ENCODE measurements around the gene MLST8. TPM values are rescaled to one million over a fixed set of nuclear protein-coding genes. Genes with fewer than 3 reads are reported as not detected.

The MLST8 gene
- total RNA-seq, 1 experiment from 2014 or later: 58.7 TPM

DNA sequence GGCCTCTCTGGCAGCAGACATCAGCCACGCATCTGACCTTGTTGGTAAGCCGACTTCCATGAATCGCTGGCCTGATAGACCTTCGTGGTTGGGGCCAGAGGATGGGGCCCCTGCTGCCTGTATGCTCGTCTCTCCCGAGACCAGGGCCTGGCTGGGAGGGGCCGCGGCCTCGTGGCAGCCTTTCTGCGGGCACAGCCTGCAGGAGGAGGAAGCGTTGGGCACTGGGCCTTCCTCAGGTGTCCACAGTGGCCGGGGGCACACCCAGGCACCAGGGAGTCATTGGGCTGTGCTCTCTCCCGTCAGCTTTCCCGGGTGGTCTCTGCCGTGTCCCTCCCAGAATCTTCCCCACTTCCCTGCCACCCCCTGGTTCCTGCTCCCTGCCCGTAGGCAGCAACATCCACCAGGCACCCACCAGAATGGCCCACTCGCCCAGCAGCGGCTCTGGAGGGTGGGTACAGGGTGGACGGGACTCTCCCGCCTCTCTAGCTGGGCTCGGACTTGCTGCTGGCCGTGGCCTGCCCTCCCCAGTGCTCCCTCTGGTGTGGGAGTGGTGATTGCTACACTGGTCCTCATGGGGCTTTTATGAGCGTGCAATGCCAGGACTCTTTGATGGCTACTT lies 24.5 kb downstream of the MLST8 start (continued):
- TF ChIP-seq, protein P1, sequence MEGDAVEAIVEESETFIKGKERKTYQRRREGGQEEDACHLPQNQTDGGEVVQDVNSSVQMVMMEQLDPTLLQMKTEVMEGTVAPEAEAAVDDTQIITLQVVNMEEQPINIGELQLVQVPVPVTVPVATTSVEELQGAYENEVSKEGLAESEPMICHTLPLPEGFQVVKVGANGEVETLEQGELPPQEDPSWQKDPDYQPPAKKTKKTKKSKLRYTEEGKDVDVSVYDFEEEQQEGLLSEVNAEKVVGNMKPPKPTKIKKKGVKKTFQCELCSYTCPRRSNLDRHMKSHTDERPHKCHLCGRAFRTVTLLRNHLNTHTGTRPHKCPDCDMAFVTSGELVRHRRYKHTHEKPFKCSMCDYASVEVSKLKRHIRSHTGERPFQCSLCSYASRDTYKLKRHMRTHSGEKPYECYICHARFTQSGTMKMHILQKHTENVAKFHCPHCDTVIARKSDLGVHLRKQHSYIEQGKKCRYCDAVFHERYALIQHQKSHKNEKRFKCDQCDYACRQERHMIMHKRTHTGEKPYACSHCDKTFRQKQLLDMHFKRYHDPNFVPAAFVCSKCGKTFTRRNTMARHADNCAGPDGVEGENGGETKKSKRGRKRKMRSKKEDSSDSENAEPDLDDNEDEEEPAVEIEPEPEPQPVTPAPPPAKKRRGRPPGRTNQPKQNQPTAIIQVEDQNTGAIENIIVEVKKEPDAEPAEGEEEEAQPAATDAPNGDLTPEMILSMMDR (IDR thresholded peaks at IDR 0.05 in 2 of 3, conservative IDR thresholded peaks at IDR 0.05 in 1 of 3; ENCODE audit: borderline replicate concordance in 1 of 3, insufficient read depth in 1 of 3, low read depth in 2 of 3, low read length in 2 of 3): no peak
- no peak for TF ChIP-seq POLR2A (IDR thresholded peaks at IDR 0.05; ENCODE audit: borderline replicate concordance, extremely low read depth, insufficient read depth, insufficient read length)
- TF ChIP-seq ZFX (IDR thresholded peaks at IDR 0.05): no peak
- TF ChIP-seq SIN3A (IDR thresholded peaks at IDR 0.05; ENCODE audit: low read depth): no peak

DNA sequence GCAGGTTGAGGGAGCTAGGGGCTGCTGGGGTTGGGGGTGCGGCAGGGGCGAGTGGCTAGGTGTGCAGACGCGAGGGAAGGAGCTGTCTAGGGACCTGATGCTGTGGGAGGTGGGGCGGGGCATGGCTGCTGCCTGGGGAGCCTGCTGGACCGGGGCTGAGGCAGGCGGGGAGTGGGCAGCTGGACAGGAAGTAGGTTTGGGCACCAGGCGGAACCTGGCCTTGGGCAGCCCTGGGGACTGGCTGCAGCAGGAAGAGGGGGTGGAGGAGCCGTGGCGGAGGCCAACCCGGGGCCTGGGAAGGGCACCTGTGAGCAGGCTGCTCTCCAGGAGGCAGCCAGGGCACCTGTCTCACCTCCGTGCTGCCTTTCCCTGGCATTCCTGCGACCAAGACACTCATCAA lies 25.1 kb downstream of the MLST8 start:
- Histone ChIP-seq H2AFZ (ENCODE audit: low read depth, low read length, poor library complexity, severe bottlenecking) (no peak overlapping the region), H3K9me3 (ENCODE audit: control insufficient read depth in 1 of 2, insufficient read depth in 1 of 2, low read depth in 1 of 2, low read length in 2 of 2) (no peaks in the 10 kb centered on the region), H3K27ac (ENCODE audit: low read depth, low read length) (no peak overlapping the region; the same call in 1 of the 2 replicates), H4K20me1 (ENCODE audit: insufficient read depth) (no peaks in the 10 kb centered on the region; the same call in 1 of the 2 replicates), H3K27me3 (ENCODE audit: insufficient read depth, low read length) (no peaks in the 10 kb centered on the region), H3K79me2 (ENCODE audit: insufficient read depth, low read length) (peaks cover 44% of the 10 kb centered on the region), H3K4me2 (ENCODE audit: low read length) (no peak overlapping the region), H3K9ac (ENCODE audit: low read length) (no peak overlapping the region), H3K4me3 (replicated peaks in 1 of 2; ENCODE audit: low read depth in 1 of 2, low read length in 2 of 2) (no peak overlapping the region), H3K36me3 (ENCODE audit: control insufficient read depth in 1 of 2, insufficient read depth in 2 of 2, low read length in 2 of 2) (peaks cover 9 to 19% of the 10 kb centered on the region in 2 experiments; a peak in 3 of 4 replicates), H3K9me2 (ENCODE audit: insufficient read depth) (no peaks in the 10 kb centered on the region), H3K4me1 (ENCODE audit: control insufficient read depth in 1 of 2, insufficient read depth in 2 of 2, low read length in 2 of 2) (peaks cover 14 to 15% of the 10 kb centered on the region in 2 experiments)
- ChIA-PET RAD21 (ENCODE audit: low non-redundant PET in 1 of 2, low total read pairs in 2 of 2, uncharacterized antibody in 2 of 2, unreplicated experiment in 2 of 2) (no interaction called here), POLR2A (no interaction called here), CTCF (no interaction called here)
- intact Hi-C loops (cut with micrococcal nuclease): no loop called here
- TF ChIP-seq, protein P2, sequence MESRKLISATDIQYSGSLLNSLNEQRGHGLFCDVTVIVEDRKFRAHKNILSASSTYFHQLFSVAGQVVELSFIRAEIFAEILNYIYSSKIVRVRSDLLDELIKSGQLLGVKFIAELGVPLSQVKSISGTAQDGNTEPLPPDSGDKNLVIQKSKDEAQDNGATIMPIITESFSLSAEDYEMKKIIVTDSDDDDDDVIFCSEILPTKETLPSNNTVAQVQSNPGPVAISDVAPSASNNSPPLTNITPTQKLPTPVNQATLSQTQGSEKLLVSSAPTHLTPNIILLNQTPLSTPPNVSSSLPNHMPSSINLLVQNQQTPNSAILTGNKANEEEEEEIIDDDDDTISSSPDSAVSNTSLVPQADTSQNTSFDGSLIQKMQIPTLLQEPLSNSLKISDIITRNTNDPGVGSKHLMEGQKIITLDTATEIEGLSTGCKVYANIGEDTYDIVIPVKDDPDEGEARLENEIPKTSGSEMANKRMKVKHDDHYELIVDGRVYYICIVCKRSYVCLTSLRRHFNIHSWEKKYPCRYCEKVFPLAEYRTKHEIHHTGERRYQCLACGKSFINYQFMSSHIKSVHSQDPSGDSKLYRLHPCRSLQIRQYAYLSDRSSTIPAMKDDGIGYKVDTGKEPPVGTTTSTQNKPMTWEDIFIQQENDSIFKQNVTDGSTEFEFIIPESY (IDR thresholded peaks at IDR 0.05; ENCODE audit: extremely low read depth, insufficient replicate concordance, low read length): no peak
- TF ChIP-seq POLR2AphosphoS5 (IDR thresholded peaks at IDR 0.05; ENCODE audit: low read depth, low read length) (no peak), EZH2 (IDR thresholded peaks at IDR 0.05) (no peak), EGR1 (IDR thresholded peaks at IDR 0.05; ENCODE audit: low read depth) (no peak), EZH2phosphoT487 (IDR thresholded peaks at IDR 0.05; ENCODE audit: borderline replicate concordance) (no peak), CBX3 (IDR thresholded peaks at IDR 0.05; ENCODE audit: low read depth) (no peak), YY1 (IDR thresholded peaks at IDR 0.05; ENCODE audit: extremely low read depth, insufficient replicate concordance, low read depth, low read length) (no peak), SP1 (IDR thresholded peaks at IDR 0.05; ENCODE audit: low read depth) (no peak), SIN3A (IDR thresholded peaks at IDR 0.05; ENCODE audit: low read depth) (no peak), SRF (IDR thresholded peaks at IDR 0.05; ENCODE audit: low read depth) (no peak), ELF1 (IDR thresholded peaks at IDR 0.05; ENCODE audit: borderline replicate concordance, low read depth) (no peak), POLR2A (IDR thresholded peaks at IDR 0.05; ENCODE audit: borderline replicate concordance, extremely low read depth, insufficient read depth, insufficient read length) (no peak), TCF7L2 (IDR thresholded peaks at IDR 0.05; ENCODE audit: borderline replicate concordance, extremely low read depth, insufficient read depth, insufficient read length) (no peak), JUND (IDR thresholded peaks at IDR 0.05) (no peak)
- TF ChIP-seq, protein P3, sequence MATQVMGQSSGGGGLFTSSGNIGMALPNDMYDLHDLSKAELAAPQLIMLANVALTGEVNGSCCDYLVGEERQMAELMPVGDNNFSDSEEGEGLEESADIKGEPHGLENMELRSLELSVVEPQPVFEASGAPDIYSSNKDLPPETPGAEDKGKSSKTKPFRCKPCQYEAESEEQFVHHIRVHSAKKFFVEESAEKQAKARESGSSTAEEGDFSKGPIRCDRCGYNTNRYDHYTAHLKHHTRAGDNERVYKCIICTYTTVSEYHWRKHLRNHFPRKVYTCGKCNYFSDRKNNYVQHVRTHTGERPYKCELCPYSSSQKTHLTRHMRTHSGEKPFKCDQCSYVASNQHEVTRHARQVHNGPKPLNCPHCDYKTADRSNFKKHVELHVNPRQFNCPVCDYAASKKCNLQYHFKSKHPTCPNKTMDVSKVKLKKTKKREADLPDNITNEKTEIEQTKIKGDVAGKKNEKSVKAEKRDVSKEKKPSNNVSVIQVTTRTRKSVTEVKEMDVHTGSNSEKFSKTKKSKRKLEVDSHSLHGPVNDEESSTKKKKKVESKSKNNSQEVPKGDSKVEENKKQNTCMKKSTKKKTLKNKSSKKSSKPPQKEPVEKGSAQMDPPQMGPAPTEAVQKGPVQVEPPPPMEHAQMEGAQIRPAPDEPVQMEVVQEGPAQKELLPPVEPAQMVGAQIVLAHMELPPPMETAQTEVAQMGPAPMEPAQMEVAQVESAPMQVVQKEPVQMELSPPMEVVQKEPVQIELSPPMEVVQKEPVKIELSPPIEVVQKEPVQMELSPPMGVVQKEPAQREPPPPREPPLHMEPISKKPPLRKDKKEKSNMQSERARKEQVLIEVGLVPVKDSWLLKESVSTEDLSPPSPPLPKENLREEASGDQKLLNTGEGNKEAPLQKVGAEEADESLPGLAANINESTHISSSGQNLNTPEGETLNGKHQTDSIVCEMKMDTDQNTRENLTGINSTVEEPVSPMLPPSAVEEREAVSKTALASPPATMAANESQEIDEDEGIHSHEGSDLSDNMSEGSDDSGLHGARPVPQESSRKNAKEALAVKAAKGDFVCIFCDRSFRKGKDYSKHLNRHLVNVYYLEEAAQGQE (IDR thresholded peaks at IDR 0.05; ENCODE audit: low read depth): no peak
- TF ChIP-seq, protein P4, sequence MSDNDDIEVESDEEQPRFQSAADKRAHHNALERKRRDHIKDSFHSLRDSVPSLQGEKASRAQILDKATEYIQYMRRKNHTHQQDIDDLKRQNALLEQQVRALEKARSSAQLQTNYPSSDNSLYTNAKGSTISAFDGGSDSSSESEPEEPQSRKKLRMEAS (IDR thresholded peaks at IDR 0.05): no peak
- DNase-seq (ENCODE audit: low read depth, low spot score) (no peak), ATAC-seq (no peak)
- no TSS peak for BruUV-seq (replicated peaks)
